Measurements from ENCODE around the gene MMP19.

DNA sequence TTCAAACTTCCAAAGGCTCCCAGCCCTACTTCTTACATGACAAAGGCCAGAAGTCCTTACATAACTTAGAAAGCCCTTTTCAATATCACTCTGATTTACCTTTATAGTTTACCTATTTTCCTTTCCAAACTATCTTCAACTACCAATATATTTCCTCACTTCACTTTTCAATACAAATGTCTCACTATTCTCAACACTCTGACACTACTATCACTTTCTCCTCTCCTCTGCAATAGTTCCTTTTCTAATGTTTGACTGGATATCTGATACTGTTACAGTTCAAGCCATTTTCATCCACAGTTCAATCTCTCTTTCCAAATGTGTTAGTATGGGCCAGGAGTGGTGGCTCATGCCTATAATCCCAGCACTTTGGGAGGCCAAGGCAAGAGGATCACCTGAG, 28.5 kb downstream of the MMP19 start:
- no peak for TF ChIP-seq CTCF (conservative IDR thresholded peaks at IDR 0.05 in 1 of 2, IDR thresholded peaks at IDR 0.05 in 1 of 2; ENCODE audit: extremely low read depth in 1 of 2, insufficient read depth in 1 of 2, low read depth in 1 of 2, low read length in 2 of 2)
- no peak for TF ChIP-seq EZH2 (IDR thresholded peaks at IDR 0.05; ENCODE audit: borderline replicate concordance, low read length)

All from mammary epithelial cell (primary cell).